ENCODE results near the gene C4orf50.

The C4orf50 gene

DNA sequence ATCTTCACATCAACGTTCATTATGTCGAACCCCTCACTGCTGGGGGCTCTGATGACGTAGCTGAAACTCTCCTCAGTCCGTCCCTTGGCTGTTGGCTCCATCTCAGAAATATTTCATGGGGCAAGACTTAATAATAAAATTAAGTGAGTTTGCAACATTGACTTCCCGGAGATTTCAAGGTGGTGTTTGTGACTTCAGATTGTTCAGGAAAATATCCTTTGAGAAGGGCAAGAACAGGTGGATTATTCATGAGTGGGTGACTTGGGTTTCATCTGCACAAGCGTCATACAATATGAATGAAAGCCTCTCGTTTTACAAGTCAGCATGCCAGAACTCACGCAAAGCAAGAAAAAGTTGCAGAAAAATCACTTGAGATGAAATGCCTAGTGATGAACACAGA is at the start of gene C4orf50:
TSS of gene C4orf50 (minus strand) at position 101 of the 400 bp plus-strand sequence.
- Histone ChIP-seq H3K27ac (ENCODE audit: poor library complexity, severe bottlenecking) (no peak within 1 kb of the TSS), H3K4me1 (ENCODE audit: insufficient read depth, poor library complexity, severe bottlenecking) (no peaks in the 10 kb centered on the region), H3K9me3 (ENCODE audit: severe bottlenecking) (no peaks in the 10 kb centered on the region), H3K36me3 (ENCODE audit: low read depth) (no peaks in the 10 kb centered on the region), H3K27me3 (ENCODE audit: insufficient read depth, poor library complexity, severe bottlenecking) (no peaks in the 10 kb centered on the region), H3K4me3 (ENCODE audit: severe bottlenecking) (no peak within 1 kb of the TSS)
- ATAC-seq (ENCODE audit: low read depth) (no peak), DNase-seq (ENCODE audit: low spot score) (no peak)
- TF ChIP-seq, protein P1, sequence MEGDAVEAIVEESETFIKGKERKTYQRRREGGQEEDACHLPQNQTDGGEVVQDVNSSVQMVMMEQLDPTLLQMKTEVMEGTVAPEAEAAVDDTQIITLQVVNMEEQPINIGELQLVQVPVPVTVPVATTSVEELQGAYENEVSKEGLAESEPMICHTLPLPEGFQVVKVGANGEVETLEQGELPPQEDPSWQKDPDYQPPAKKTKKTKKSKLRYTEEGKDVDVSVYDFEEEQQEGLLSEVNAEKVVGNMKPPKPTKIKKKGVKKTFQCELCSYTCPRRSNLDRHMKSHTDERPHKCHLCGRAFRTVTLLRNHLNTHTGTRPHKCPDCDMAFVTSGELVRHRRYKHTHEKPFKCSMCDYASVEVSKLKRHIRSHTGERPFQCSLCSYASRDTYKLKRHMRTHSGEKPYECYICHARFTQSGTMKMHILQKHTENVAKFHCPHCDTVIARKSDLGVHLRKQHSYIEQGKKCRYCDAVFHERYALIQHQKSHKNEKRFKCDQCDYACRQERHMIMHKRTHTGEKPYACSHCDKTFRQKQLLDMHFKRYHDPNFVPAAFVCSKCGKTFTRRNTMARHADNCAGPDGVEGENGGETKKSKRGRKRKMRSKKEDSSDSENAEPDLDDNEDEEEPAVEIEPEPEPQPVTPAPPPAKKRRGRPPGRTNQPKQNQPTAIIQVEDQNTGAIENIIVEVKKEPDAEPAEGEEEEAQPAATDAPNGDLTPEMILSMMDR (IDR thresholded peaks at IDR 0.05; ENCODE audit: poor library complexity, severe bottlenecking), result no peak

DNA sequence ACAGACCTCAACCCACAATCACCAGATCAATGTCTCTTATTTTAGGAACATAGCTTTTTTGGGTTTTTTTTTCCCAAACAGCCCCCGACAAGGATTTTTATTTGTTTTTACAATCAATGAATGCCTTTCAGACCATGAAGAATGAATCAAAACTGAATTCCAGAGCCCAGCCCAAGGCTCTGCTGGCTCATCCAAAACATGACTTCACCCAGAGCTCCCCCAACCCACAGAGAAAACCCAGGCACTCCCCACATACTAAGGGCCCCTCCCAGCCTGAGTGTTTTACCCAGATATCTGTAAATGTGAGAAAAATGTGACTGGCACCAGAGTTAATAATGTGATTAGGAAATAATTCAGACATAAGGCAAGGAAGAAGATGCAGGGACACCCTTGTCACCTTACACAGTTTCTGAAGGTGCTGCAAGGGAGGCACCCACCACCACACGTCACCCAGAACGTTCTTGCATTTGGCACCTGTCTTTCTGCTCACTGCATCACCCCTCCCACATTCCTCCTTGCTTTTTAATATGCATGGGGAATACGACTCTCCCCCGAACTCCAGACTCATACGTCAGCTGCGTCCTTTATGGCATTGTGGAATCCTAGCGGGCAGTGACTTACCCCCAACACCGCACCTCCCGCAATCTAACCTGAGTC is 47.8 kb upstream of the C4orf50 start:
- no peak for ATAC-seq (ENCODE audit: low read depth)
- H3K36me3 ChIP-seq (ENCODE audit: low read depth), result no peaks in the 10 kb centered on the region
- TF ChIP-seq, protein P1 (IDR thresholded peaks at IDR 0.05; ENCODE audit: poor library complexity, severe bottlenecking), result no peak
- H3K4me3 ChIP-seq (ENCODE audit: severe bottlenecking), result no peak overlapping the region
- H3K27me3 ChIP-seq (ENCODE audit: insufficient read depth, poor library complexity, severe bottlenecking), result peaks cover 3% of the 10 kb centered on the region
- no peaks in the 10 kb centered on the region for H3K9me3 ChIP-seq (ENCODE audit: severe bottlenecking)
- no peak for DNase-seq (ENCODE audit: low spot score)
- H3K27ac ChIP-seq (ENCODE audit: poor library complexity, severe bottlenecking), result no peak overlapping the region
- no peaks in the 10 kb centered on the region for H3K4me1 ChIP-seq (ENCODE audit: insufficient read depth, poor library complexity, severe bottlenecking)

DNA sequence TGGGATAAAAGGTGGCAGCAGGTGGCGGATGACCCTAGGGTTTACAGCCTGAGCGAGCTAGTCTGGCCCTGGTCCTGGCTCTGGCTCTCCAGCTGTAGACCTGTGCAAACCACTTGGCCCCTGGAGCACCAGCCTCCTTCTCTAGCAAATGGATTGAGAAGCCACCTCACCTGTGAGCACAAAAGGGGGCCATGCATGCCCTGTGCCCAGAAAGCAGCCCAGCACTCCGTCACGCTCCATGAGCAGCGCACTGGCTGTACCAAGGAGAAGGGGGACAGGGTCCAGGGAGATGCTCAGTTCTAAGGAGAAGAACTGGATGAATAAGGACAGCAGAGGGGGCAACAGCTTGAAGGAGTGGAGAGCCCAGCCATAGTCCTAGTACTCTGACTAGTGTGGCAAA is 46.9 kb upstream of the C4orf50 start:
- Histone ChIP-seq H3K27me3 (ENCODE audit: insufficient read depth, poor library complexity, severe bottlenecking) (peaks cover 3% of the 10 kb centered on the region), H3K27ac (ENCODE audit: poor library complexity, severe bottlenecking) (no peak overlapping the region), H3K36me3 (ENCODE audit: low read depth) (no peaks in the 10 kb centered on the region), H3K4me3 (ENCODE audit: severe bottlenecking) (no peak overlapping the region), H3K9me3 (ENCODE audit: severe bottlenecking) (peaks cover 3% of the 10 kb centered on the region), H3K4me1 (ENCODE audit: insufficient read depth, poor library complexity, severe bottlenecking) (no peaks in the 10 kb centered on the region)
- TF ChIP-seq, protein P1 (IDR thresholded peaks at IDR 0.05; ENCODE audit: poor library complexity, severe bottlenecking), result no peak
- ATAC-seq (ENCODE audit: low read depth) (no peak), DNase-seq (ENCODE audit: low spot score) (no peak)

DNA sequence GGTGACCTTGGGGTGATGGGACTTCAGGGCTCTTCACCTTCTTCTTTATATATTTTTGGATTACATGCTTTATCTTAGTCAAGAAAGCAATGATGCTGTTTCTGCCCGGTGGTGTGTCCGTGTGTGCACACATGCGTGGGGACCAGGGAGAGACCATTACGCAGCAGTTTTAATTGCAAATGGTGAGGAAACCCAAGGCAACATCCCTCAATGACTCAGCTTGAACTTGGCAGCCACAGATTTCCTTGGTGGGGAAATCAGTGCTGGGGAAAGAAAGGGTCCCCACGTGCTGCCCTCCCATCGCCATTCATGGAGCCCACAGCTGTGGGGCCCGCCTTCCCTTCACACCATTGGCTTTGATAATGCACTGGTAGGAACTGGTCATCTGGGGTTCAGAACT is 46.2 kb upstream of the C4orf50 start:
- H3K9me3 ChIP-seq (ENCODE audit: severe bottlenecking), result peaks cover 7% of the 10 kb centered on the region
- no peak overlapping the region for H3K4me3 ChIP-seq (ENCODE audit: severe bottlenecking)
- no peak overlapping the region for H3K27ac ChIP-seq (ENCODE audit: poor library complexity, severe bottlenecking)
- peaks cover 3% of the 10 kb centered on the region for H3K27me3 ChIP-seq (ENCODE audit: insufficient read depth, poor library complexity, severe bottlenecking)
- H3K4me1 ChIP-seq (ENCODE audit: insufficient read depth, poor library complexity, severe bottlenecking), result no peaks in the 10 kb centered on the region
- ATAC-seq (ENCODE audit: low read depth) (no peak), DNase-seq (ENCODE audit: low spot score) (no peak)
- TF ChIP-seq, protein P1 (IDR thresholded peaks at IDR 0.05; ENCODE audit: poor library complexity, severe bottlenecking), result no peak
- H3K36me3 ChIP-seq (ENCODE audit: low read depth), result no peaks in the 10 kb centered on the region

DNA sequence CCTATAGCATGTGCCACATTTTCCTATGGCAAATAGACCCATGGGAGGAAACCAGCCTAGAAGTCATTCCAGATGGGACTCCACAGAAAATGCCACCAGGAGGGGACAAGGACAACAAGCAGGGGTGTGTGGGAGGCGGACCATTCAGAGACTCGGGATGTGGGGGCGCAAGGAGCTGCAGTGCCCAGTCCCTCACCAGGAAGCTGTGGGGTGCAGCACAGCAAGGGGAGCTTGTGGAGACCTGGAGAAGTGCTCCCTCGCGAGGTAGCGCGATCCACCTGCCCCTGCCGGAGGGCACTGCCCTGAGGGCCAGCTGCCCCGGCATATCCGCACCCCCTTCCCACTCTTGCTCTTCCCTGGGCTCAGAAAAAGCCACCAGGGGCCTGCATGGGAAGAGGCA is 45.5 kb upstream of the C4orf50 start:
- H3K27me3 ChIP-seq (ENCODE audit: insufficient read depth, poor library complexity, severe bottlenecking), result peaks cover 3% of the 10 kb centered on the region
- H3K4me1 ChIP-seq (ENCODE audit: insufficient read depth, poor library complexity, severe bottlenecking), result no peaks in the 10 kb centered on the region
- ATAC-seq (ENCODE audit: low read depth) (no peak), DNase-seq (ENCODE audit: low spot score) (no peak)
- H3K36me3 ChIP-seq (ENCODE audit: low read depth), result no peaks in the 10 kb centered on the region
- TF ChIP-seq, protein P1 (IDR thresholded peaks at IDR 0.05; ENCODE audit: poor library complexity, severe bottlenecking), result no peak
- H3K27ac ChIP-seq (ENCODE audit: poor library complexity, severe bottlenecking), result no peak overlapping the region
- H3K4me3 ChIP-seq (ENCODE audit: severe bottlenecking), result no peak overlapping the region
- peaks cover 11% of the 10 kb centered on the region for H3K9me3 ChIP-seq (ENCODE audit: severe bottlenecking)
